Measurements from ENCODE around the gene SCAMP1.

SCAMP1 gene

GRCh38 chr5:78509145-78509865 is 148.9 kb downstream of the SCAMP1 start:
- no peaks in the 10 kb centered on the region for H3K4me1 ChIP-seq (ENCODE audit: control insufficient read depth, insufficient read depth, low read length, poor library complexity, severe bottlenecking)

GRCh38 chr5:78509884-78510769 is 149.7 kb downstream of the SCAMP1 start:
- no peaks in the 10 kb centered on the region for H3K9me3 ChIP-seq (ENCODE audit: control insufficient read depth, low read length)
- peaks cover 4% of the 10 kb centered on the region for H3K27me3 ChIP-seq (replicated peaks; ENCODE audit: control insufficient read depth, insufficient read depth, low read length, poor library complexity, severe bottlenecking)
- DNase-seq = no peak
- peak overlapping the region; percentile 65 for H3K4me3 ChIP-seq (ENCODE audit: insufficient read depth, low read depth, low read length, poor library complexity, severe bottlenecking)
- no peaks in the 10 kb centered on the region for H3K4me1 ChIP-seq (ENCODE audit: control insufficient read depth, insufficient read depth, low read length, poor library complexity, severe bottlenecking)
- H3K36me3 ChIP-seq (ENCODE audit: control insufficient read depth, insufficient read depth, low read length) = no peaks in the 10 kb centered on the region
- no peak overlapping the region for H3K27ac ChIP-seq (ENCODE audit: insufficient read depth, low read length, poor library complexity, severe bottlenecking)

More at GRCh38 chr5:78509145-78509865, 148.9 kb downstream of the SCAMP1 start:
- no peaks in the 10 kb centered on the region for H3K36me3 ChIP-seq (ENCODE audit: control insufficient read depth, insufficient read depth, low read length)
- no peak for DNase-seq
- no peak overlapping the region for H3K27ac ChIP-seq (ENCODE audit: insufficient read depth, low read length, poor library complexity, severe bottlenecking)
- H3K4me3 ChIP-seq (ENCODE audit: insufficient read depth, low read depth, low read length, poor library complexity, severe bottlenecking) = peak overlapping the region; percentile 65
- H3K9me3 ChIP-seq (ENCODE audit: control insufficient read depth, low read length) = no peaks in the 10 kb centered on the region
- H3K27me3 ChIP-seq (replicated peaks; ENCODE audit: control insufficient read depth, insufficient read depth, low read length, poor library complexity, severe bottlenecking) = peaks cover 4% of the 10 kb centered on the region

GRCh38 chr5:78511121-78511906 is 150.9 kb downstream of the SCAMP1 start:
- Histone ChIP-seq H3K4me1 (ENCODE audit: control insufficient read depth, insufficient read depth, low read length, poor library complexity, severe bottlenecking) (no peaks in the 10 kb centered on the region), H3K4me3 (ENCODE audit: insufficient read depth, low read depth, low read length, poor library complexity, severe bottlenecking) (no peak overlapping the region), H3K36me3 (ENCODE audit: control insufficient read depth, insufficient read depth, low read length) (no peaks in the 10 kb centered on the region), H3K27ac (ENCODE audit: insufficient read depth, low read length, poor library complexity, severe bottlenecking) (no peak overlapping the region), H3K27me3 (replicated peaks; ENCODE audit: control insufficient read depth, insufficient read depth, low read length, poor library complexity, severe bottlenecking) (peaks cover 4% of the 10 kb centered on the region), H3K9me3 (ENCODE audit: control insufficient read depth, low read length) (no peaks in the 10 kb centered on the region)
- DNase-seq = no peak

- Histone ChIP-seq H3K4me1 (ENCODE audit: control insufficient read depth, insufficient read depth, low read length, poor library complexity, severe bottlenecking) (no peaks in the 10 kb centered on the region), H3K9me3 (ENCODE audit: control insufficient read depth, low read length) (no peaks in the 10 kb centered on the region), H3K27me3 (replicated peaks; ENCODE audit: control insufficient read depth, insufficient read depth, low read length, poor library complexity, severe bottlenecking) (peaks cover 4% of the 10 kb centered on the region), H3K4me3 (ENCODE audit: insufficient read depth, low read depth, low read length, poor library complexity, severe bottlenecking) (no peak overlapping the region), H3K27ac (ENCODE audit: insufficient read depth, low read length, poor library complexity, severe bottlenecking) (no peak overlapping the region), H3K36me3 (ENCODE audit: control insufficient read depth, insufficient read depth, low read length) (no peaks in the 10 kb centered on the region)
- DNase-seq = no peak
Observed at GRCh38 chr5:78512435-78512834, 152.0 kb downstream of the SCAMP1 start.

- no peak for DNase-seq
- Histone ChIP-seq H3K9me3 (ENCODE audit: control insufficient read depth, low read length) (no peaks in the 10 kb centered on the region), H3K36me3 (ENCODE audit: control insufficient read depth, insufficient read depth, low read length) (no peaks in the 10 kb centered on the region), H3K27me3 (replicated peaks; ENCODE audit: control insufficient read depth, insufficient read depth, low read length, poor library complexity, severe bottlenecking) (peaks cover 4% of the 10 kb centered on the region), H3K4me1 (ENCODE audit: control insufficient read depth, insufficient read depth, low read length, poor library complexity, severe bottlenecking) (no peaks in the 10 kb centered on the region), H3K4me3 (ENCODE audit: insufficient read depth, low read depth, low read length, poor library complexity, severe bottlenecking) (no peak overlapping the region), H3K27ac (ENCODE audit: insufficient read depth, low read length, poor library complexity, severe bottlenecking) (no peak overlapping the region)
Observed at GRCh38 chr5:78513441-78513840, 153.0 kb downstream of the SCAMP1 start.

- no peak for DNase-seq
- H3K4me1 ChIP-seq (ENCODE audit: control insufficient read depth, insufficient read depth, low read length, poor library complexity, severe bottlenecking) = no peaks in the 10 kb centered on the region
- H3K27ac ChIP-seq (ENCODE audit: insufficient read depth, low read length, poor library complexity, severe bottlenecking) = no peak overlapping the region
- H3K9me3 ChIP-seq (ENCODE audit: control insufficient read depth, low read length) = no peaks in the 10 kb centered on the region
- H3K27me3 ChIP-seq (replicated peaks; ENCODE audit: control insufficient read depth, insufficient read depth, low read length, poor library complexity, severe bottlenecking) = peaks cover 4% of the 10 kb centered on the region
- H3K4me3 ChIP-seq (ENCODE audit: insufficient read depth, low read depth, low read length, poor library complexity, severe bottlenecking) = no peak overlapping the region
- H3K36me3 ChIP-seq (ENCODE audit: control insufficient read depth, insufficient read depth, low read length) = no peaks in the 10 kb centered on the region
Observed at GRCh38 chr5:78514427-78515330, 154.3 kb downstream of the SCAMP1 start.

GRCh38 chr5:78515670-78516069 is 155.3 kb downstream of the SCAMP1 start:
- Histone ChIP-seq H3K36me3 (ENCODE audit: control insufficient read depth, insufficient read depth, low read length) (no peaks in the 10 kb centered on the region), H3K4me3 (ENCODE audit: insufficient read depth, low read depth, low read length, poor library complexity, severe bottlenecking) (no peak overlapping the region), H3K4me1 (ENCODE audit: control insufficient read depth, insufficient read depth, low read length, poor library complexity, severe bottlenecking) (no peaks in the 10 kb centered on the region), H3K27me3 (replicated peaks; ENCODE audit: control insufficient read depth, insufficient read depth, low read length, poor library complexity, severe bottlenecking) (no peaks in the 10 kb centered on the region), H3K9me3 (ENCODE audit: control insufficient read depth, low read length) (no peaks in the 10 kb centered on the region), H3K27ac (ENCODE audit: insufficient read depth, low read length, poor library complexity, severe bottlenecking) (no peak overlapping the region)
- no peak for DNase-seq

GRCh38 chr5:78518365-78519197 is 158.2 kb downstream of the SCAMP1 start:
- no peak overlapping the region for H3K27ac ChIP-seq (ENCODE audit: insufficient read depth, low read length, poor library complexity, severe bottlenecking)
- no peaks in the 10 kb centered on the region for H3K36me3 ChIP-seq (ENCODE audit: control insufficient read depth, insufficient read depth, low read length)
- no peaks in the 10 kb centered on the region for H3K9me3 ChIP-seq (ENCODE audit: control insufficient read depth, low read length)
- H3K4me1 ChIP-seq (ENCODE audit: control insufficient read depth, insufficient read depth, low read length, poor library complexity, severe bottlenecking) = no peaks in the 10 kb centered on the region
- H3K27me3 ChIP-seq (replicated peaks; ENCODE audit: control insufficient read depth, insufficient read depth, low read length, poor library complexity, severe bottlenecking) = peaks cover 4% of the 10 kb centered on the region
- H3K4me3 ChIP-seq (ENCODE audit: insufficient read depth, low read depth, low read length, poor library complexity, severe bottlenecking) = no peak overlapping the region
- DNase-seq = no peak

Measured in effector memory CD4-positive, alpha-beta T cell (primary cell).